ENCODE data around the gene PRPF31.

DNA sequence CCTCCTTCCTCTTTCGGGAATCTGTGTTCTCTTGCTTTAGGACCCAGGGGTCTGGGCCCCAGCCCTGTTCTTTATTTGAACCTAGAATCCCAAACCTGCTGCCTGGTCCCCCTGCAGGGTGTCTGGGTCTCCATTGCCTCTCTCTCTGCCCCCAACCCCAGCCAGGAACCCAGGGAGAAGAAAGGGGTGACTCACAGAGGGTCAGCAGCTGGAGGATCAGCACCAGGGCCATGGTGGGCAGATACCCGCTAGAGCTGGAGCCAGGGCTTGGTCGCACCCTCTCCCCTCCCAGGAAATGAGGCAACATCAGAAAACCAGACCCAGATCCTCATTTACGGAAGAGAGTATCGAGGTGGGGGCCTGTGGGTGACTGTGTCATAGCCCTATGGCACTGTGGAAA, 15.0 kb upstream of the PRPF31 start, which contains the start of gene OSCAR:
- TF ChIP-seq, protein P1, sequence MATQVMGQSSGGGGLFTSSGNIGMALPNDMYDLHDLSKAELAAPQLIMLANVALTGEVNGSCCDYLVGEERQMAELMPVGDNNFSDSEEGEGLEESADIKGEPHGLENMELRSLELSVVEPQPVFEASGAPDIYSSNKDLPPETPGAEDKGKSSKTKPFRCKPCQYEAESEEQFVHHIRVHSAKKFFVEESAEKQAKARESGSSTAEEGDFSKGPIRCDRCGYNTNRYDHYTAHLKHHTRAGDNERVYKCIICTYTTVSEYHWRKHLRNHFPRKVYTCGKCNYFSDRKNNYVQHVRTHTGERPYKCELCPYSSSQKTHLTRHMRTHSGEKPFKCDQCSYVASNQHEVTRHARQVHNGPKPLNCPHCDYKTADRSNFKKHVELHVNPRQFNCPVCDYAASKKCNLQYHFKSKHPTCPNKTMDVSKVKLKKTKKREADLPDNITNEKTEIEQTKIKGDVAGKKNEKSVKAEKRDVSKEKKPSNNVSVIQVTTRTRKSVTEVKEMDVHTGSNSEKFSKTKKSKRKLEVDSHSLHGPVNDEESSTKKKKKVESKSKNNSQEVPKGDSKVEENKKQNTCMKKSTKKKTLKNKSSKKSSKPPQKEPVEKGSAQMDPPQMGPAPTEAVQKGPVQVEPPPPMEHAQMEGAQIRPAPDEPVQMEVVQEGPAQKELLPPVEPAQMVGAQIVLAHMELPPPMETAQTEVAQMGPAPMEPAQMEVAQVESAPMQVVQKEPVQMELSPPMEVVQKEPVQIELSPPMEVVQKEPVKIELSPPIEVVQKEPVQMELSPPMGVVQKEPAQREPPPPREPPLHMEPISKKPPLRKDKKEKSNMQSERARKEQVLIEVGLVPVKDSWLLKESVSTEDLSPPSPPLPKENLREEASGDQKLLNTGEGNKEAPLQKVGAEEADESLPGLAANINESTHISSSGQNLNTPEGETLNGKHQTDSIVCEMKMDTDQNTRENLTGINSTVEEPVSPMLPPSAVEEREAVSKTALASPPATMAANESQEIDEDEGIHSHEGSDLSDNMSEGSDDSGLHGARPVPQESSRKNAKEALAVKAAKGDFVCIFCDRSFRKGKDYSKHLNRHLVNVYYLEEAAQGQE (IDR thresholded peaks at IDR 0.05; ENCODE audit: insufficient read depth in 1 of 2, low read depth in 2 of 2, low read length in 2 of 2): no peak
- TF ChIP-seq POLR2AphosphoS5 (IDR thresholded peaks at IDR 0.05; ENCODE audit: low read depth, low read length) (no peak), SIN3A (IDR thresholded peaks at IDR 0.05; ENCODE audit: borderline replicate concordance, insufficient read depth, low read length) (no peak), TAF1 (IDR thresholded peaks at IDR 0.05; ENCODE audit: borderline replicate concordance, insufficient read depth, low read length) (no peak)

Data from PFSK-1 (cell line).